Motor neuron (in vitro differentiated cells): ENCODE data around the gene MERTK. TPM values are rescaled to one million over a fixed set of nuclear protein-coding genes. Genes with fewer than 3 reads are reported as not detected.
A peak's percentile ranks its signal among the peaks of the same experiment; 100 is the strongest.

Experiments
- ATAC-seq, 8 experiments: fragments of 200-7000 bp; cut with Tn5 transposase; replicated peaks in 6 of 8; 2 replicates each; pipeline ENCODE4 v1.8.0; 2021; ENCODE audit warnings: mild to moderate bottlenecking in 8 of 8, moderate library complexity in 8 of 8
- H3K27ac ChIP-seq, 2 donors: fragments of 250-450 bp; sonication (Bioruptor Pico); 2 replicates each; pipeline ENCODE4 v1.9.0; 2021; ENCODE audit warnings: antibody characterized with exemption in 2 of 2, mild to moderate bottlenecking in 2 of 2, moderate library complexity in 1 of 2
- H3K4me1 ChIP-seq, 2 donors: fragments of 250-450 bp; sonication (Bioruptor Pico); replicated peaks in 1 of 2; 2 replicates each; pipeline ENCODE4 v1.6.1; 2021; ENCODE audit warnings: antibody characterized with exemption in 2 of 2, mild to moderate bottlenecking in 2 of 2, moderate library complexity in 1 of 2
- H3K4me3 ChIP-seq, 5 donors: fragments of 250-450 bp; sonication (Bioruptor Pico); 2 replicates each; pipeline ENCODE4 v1.9.0; 2021; ENCODE audit warnings: antibody characterized with exemption in 5 of 5, mild to moderate bottlenecking in 5 of 5, moderate library complexity in 4 of 5
- WGBS, 10 experiments: fragments of 450-650 bp; shearing (Covaris generic); methylation state at CpG; one replicate each; pipeline ENCODE4 v1.0.0; 2022; 5-methylcytosine and 5-hydroxymethylcytosine counted together
- in situ Hi-C, 9 experiments: fragments of 400-800 bp; cut with MboI; loops; one replicate each; pipeline ENCODE4 v1.15.0; 2021; ENCODE audit warnings: low sequenced_read_pairs in 9 of 9, low pct_unique_long_range_greater_than_20kb in 2 of 9; ENCODE audit not compliant: unreplicated experiment in 9 of 9
- total RNA-seq, 8 experiments: library from RNA; unstranded; fragments of 300-600 nt; gene quantifications; 2 replicates each; pipeline versions ENCODE4 v1.2.3 to v1.2.4, GENCODE V29; 2022

Gene MERTK
- total RNA-seq, 8 experiments from 2014 or later: 1.8 to 20.3 (median 2.9) TPM

DNA sequence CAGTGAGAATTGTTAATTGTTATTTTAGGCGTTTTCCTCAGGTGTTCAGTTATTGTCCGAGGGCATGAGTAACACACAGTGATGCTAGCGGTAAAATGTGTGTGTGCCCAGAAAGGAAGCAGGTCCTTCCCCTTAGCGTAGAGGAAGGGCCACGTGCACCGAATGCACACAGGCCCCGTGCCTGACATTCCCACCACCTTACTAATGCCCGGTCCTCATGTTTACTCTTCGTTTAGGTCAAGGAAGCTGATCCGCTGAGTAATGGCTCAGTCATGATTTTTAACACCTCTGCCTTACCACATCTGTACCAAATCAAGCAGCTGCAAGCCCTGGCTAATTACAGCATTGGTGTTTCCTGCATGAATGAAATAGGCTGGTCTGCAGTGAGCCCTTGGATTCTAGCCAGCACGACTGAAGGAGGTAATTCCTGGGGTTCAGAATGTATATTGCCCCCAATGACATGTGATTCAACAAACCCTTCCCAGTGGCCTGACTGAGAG, 76.7 kb downstream of the MERTK start:
- ATAC-seq: peak in 2 of 8 experiments; percentile 29 to 31
- H3K4me1 ChIP-seq: no peaks in the 10 kb centered on the region
- no peak overlapping the region for H3K4me3 ChIP-seq
- no peak overlapping the region for H3K27ac ChIP-seq
- 36 to 100% (median 92%) methylated on average over 1 to 11 of the region's 11 CpGs for WGBS, 10 experiments
- in situ Hi-C loops: no loop called here

DNA sequence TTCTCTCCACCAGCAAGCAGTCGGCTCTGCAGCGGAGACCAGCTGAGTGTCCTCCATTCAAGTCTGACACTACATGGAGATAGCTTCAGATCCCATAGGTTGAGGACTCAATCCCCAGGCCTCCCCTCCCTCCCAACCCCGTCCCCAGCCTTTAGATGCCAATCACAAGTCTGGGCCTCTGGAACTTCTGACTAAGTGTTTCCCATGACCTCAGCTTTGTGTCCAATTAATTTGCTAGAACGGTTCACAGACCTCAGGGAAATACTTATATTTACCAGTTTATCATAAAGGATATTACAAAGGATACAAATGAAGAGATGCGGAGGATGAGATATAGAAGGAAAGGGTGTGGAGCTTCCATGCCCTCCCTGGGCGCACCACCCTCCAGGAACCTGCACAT, 77.4 kb downstream of the MERTK start:
- in situ Hi-C loops: no loop called here

DNA sequence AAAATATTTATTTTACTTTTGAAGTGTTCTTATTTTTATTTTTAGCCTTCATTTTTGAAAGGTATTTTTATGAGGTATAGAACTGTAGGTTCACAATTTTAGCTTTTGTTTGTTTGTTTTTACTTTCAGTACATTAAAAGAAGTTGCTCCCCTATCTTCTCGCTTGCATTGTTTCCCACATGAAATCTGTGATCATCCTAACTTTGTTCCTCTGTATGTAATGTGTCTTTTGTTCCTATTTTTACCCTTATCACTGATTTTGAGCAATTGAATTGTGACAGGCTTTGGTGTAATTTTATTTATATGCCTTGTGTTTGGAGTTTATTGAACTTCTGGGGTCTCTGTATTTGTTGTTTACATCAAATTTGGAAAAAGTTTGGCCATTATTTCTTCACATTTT, 78.8 kb downstream of the MERTK start:
- Histone ChIP-seq H3K4me3 (no peak overlapping the region), H3K27ac (no peak overlapping the region), H3K4me1 (no peaks in the 10 kb centered on the region)
- in situ Hi-C loops: no loop called here
- no peak for ATAC-seq
- WGBS, 10 experiments: 44 to 100% (median 91%) methylated on average over 1 of the region's 1 CpG

More for the DNA sequence above, 77.4 kb downstream of the MERTK start:
- H3K4me1 ChIP-seq: no peaks in the 10 kb centered on the region
- H3K4me3 ChIP-seq: no peak overlapping the region
- no peak for ATAC-seq
- no peak overlapping the region for H3K27ac ChIP-seq
- 50 to 100% (median 70%) methylated on average over 2 to 5 of the region's 6 CpGs; no CpG with 5 or more reads in 4 of the 10 experiments for WGBS, 10 experiments

DNA sequence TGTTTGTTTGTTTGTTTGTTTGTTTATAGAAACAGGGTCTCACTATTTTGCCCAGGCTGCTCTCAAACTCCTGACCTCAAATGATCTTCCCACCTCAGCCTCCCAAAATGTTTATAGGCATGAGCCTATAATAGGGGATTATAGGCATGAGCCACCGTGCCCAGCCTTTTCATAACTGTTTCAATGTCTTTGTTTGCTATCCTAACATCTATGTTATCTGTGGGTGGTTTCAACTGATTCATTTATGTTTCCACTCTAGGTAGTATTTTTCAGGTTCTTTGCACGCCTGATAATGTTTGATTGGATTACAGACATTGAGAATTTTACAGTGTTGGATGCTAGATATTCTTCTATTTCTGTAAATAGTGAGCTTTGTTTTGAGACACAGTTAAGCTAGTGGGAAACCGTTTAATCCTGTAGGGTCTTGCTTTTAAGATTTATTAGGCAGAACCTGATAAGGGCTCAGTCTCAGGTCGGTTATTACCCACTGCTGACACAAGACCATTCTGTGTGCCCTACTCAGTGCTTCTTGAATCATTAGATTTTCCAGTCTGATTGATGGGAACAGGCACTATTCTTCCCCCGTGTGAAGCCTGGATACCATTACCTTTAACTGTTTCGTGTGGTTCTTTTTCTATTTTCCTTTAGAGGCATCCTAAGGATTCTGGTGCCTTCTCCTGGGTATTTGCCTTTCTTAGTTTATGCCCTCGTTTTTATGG, 80.2 kb downstream of the MERTK start:
- H3K27ac ChIP-seq: no peak overlapping the region
- ATAC-seq: no peak

DNA sequence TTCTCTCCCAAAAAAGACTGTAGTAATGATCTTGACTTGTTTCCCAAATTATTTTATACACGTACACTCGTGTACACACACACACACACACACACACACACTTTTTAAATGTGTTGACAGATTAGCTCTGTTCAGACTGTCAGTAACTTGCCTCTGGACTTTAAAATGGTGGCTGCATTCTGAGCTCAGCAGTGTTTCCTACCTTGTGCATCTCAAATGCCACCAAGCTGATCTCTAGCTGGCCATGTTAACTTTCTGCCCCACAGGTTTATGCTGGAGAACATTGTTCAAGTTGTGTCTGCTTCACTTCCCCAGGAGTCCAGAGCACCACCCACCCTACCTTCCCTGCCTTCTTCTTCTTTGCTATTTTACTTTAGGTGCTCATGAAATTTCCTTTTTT, 83.3 kb downstream of the MERTK start:
- ATAC-seq: no peak
- WGBS, 10 experiments: 13 to 100% (median 100%) methylated on average over 1 to 2 of the region's 2 CpGs; no CpG with 5 or more reads in 1 of the 10 experiments
- H3K4me1 ChIP-seq: peaks cover 15 to 28% of the 10 kb centered on the region in 2 donors
- no peak overlapping the region for H3K4me3 ChIP-seq
- no peak overlapping the region for H3K27ac ChIP-seq
- in situ Hi-C loops: no loop called here

More for the DNA sequence above, 80.2 kb downstream of the MERTK start:
- no peak overlapping the region for H3K4me3 ChIP-seq
- WGBS, 10 experiments: 20 to 65% (median 58%) methylated on average over 1 to 7 of the region's 7 CpGs
- H3K4me1 ChIP-seq: peaks cover 0 to 2% of the 10 kb centered on the region in 2 donors
- in situ Hi-C loops: no loop called here

DNA sequence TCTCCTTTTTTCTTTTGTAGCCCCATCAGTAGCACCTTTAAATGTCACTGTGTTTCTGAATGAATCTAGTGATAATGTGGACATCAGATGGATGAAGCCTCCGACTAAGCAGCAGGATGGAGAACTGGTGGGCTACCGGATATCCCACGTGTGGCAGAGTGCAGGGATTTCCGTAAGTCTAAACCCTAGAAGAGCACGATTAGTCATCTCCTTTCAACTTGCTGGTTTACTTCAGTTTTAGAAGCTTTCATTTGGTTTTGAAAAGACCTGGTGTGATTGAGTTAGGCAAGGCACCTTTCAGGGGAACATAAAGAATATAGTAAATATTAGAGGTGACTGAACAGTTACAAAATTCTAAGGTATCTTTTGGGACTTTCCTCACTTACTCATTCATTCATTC, 84.4 kb downstream of the MERTK start:
- Histone ChIP-seq H3K4me1 (peaks cover 24 to 30% of the 10 kb centered on the region in 2 donors), H3K4me3 (no peak overlapping the region), H3K27ac (no peak overlapping the region)
- no peak for ATAC-seq
- WGBS, 10 experiments: 37 to 100% (median 82%) methylated on average over 1 to 5 of the region's 5 CpGs; no CpG with 5 or more reads in 4 of the 10 experiments
- in situ Hi-C loops: no loop called here

DNA sequence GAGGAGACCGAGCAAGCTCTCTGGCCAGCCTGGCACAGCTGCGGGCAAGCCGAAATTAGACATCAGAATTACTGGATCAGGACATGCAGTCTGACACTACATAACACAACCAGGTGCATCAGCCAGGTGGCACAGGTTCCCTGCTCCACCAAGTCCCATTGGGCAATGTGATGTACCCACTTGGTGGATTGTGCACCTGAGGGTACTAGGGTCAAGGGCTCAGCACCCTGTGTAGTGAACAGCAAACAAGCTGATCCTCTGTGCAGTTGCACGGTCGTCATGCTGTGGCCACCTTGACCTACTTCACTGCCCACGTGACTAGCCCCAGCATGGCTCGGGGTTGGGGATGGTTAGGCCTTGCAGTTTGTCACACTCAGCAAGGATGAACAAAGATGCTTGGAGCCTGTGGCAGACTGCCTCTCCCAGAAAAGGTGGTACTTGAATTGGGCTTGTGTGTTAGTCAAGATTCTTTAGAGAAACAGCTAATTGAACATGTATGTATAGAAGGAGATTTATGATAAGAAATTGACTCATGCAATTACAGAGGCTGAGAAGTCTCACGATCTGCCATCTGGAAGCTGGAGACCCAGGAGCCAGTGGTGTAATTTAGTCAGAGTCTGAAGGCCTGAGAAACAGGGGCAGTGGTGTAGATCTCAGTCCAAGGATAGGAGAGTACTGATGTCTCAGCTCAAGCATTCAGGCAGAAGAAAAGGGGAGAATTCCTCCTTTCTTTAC, 85.2 kb downstream of the MERTK start:
- in situ Hi-C loops: no loop called here
- no peak overlapping the region for H3K27ac ChIP-seq

DNA sequence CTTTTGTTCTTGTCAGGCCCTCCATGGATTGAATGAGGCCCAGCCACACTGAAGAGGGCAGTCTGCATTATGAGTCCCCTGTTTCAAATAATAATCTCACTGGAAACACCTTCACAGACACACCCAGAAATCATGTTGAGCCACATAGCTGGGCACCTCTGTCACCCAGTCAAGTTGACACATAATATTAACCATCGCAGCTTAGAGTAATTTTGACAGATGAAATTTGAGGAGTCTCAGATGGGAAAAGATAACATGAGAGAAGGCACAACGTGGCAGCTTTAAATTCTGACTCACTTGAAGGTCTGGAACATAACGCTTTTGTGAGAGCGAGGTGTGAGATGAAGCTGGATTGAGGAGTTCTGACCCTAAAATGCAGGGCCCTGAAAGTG, 85.8 kb downstream of the MERTK start:
- WGBS, 10 experiments: 58 to 100% (median 88%) methylated on average over 1 to 4 of the region's 4 CpGs; no CpG with 5 or more reads in 4 of the 10 experiments
- Histone ChIP-seq H3K27ac (no peak overlapping the region), H3K4me3 (no peak overlapping the region), H3K4me1 (peaks cover 24 to 30% of the 10 kb centered on the region in 2 donors)
- ATAC-seq: no peak
- in situ Hi-C loops: no loop called here

More for the DNA sequence above, 85.2 kb downstream of the MERTK start:
- ATAC-seq: peak in 1 of 8 experiments; percentile 23
- no peak overlapping the region for H3K4me3 ChIP-seq
- 29 to 90% (median 58%) methylated on average over 1 to 4 of the region's 8 CpGs; no CpG with 5 or more reads in 2 of the 10 experiments for WGBS, 10 experiments
- H3K4me1 ChIP-seq: peaks cover 24 to 30% of the 10 kb centered on the region in 2 donors

DNA sequence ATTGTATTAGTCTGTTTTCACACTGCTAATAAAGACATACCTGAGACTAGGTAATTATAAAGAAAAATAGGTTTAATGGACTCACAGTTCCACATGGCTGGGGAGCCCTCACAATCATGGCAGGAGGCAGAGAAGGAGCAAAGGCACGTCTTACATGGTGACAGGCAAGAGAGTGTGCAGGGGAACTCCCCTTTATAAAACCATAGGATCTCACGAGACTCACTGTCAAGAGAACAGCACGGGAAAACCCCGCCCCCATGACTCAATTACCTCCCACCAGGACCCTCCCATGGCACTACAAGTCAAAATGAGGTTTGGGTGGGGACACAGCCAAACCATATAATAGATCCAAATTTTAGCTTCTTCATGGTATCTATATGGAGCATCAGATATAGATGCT, 87.1 kb downstream of the MERTK start:
- peak overlapping the region in 1 of 2 donors; percentile 61 for H3K27ac ChIP-seq
- peaks cover 24 to 30% of the 10 kb centered on the region in 2 donors for H3K4me1 ChIP-seq
- WGBS, 10 experiments: 20 to 70% (median 51%) methylated on average over 1 to 4 of the region's 4 CpGs; no CpG with 5 or more reads in 4 of the 10 experiments
- no peak for ATAC-seq
- in situ Hi-C loops: no loop called here
- no peak overlapping the region for H3K4me3 ChIP-seq

DNA sequence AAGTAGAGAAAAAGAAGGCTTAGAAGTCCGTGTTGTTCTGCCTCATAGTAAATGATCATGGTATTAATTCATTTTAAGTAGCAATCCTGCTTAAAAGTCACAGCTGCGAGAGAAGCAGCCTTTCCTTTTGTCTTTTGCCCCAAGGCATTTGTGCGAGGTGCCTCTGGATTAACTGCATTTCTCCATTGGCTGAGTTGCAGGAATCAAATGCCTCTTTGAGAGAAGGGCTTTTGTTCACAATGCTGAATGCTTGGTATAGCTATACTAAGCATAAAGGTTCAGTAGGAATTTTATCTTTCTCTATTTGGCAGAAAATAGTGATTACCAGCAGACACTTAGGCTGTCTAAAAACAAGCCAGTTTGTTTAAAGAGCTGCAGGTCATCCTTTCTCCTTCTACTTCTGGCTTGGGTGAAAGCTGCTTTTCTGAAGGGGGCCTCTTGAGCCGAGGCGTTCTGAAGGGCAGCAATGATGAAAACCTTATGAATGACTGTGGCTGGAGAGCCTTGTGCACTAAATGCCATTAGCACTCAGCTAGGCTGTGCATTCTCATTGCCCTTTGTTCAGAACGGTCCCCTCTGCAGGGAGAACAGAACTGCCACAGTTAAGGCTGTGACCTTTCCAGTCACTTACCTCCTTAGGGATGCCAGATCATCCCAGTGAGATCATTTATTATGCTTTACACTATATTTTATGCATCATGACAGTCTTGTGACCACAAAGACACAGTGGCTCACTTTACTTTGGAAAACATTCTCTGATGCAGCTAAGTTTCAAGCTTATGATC, 87.9 kb downstream of the MERTK start:
- ATAC-seq: peak; percentile 33 to 99 (median 96)
- in situ Hi-C loops: no loop called here

DNA sequence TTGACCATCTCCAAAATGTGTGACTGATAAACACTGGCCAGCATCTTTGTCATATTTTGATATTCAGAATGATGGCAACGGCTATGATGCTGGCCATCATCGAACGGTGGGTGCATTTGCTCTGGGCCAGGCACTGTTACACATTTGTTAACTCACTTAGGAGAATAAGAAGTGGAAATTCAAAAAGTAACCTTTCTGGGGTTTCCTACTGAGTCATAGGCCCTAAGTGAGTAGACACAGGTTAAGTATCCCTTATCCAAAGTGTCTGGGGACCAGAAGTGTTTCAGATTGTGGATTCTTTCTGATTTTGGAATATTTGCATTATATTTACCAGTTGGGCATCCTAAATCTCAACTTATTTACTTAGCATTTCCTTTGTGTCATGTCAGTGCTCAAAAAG, 92.0 kb downstream of the MERTK start:
- no peak for ATAC-seq
- in situ Hi-C loops: no loop called here
- 74 to 100% (median 88%) methylated on average over 1 to 3 of the region's 3 CpGs; no CpG with 5 or more reads in 2 of the 10 experiments for WGBS, 10 experiments
- H3K4me1 ChIP-seq: peaks cover 13 to 20% of the 10 kb centered on the region in 2 donors
- H3K27ac ChIP-seq: no peak overlapping the region
- no peak overlapping the region for H3K4me3 ChIP-seq

More for the DNA sequence above, 87.9 kb downstream of the MERTK start:
- Histone ChIP-seq H3K4me1 (peaks cover 24 to 30% of the 10 kb centered on the region in 2 donors), H3K27ac (peak overlapping the region; percentile 13 to 61), H3K4me3 (no peak overlapping the region)
- 0 to 49% (median 10%) methylated on average over 1 to 6 of the region's 6 CpGs for WGBS, 10 experiments

DNA sequence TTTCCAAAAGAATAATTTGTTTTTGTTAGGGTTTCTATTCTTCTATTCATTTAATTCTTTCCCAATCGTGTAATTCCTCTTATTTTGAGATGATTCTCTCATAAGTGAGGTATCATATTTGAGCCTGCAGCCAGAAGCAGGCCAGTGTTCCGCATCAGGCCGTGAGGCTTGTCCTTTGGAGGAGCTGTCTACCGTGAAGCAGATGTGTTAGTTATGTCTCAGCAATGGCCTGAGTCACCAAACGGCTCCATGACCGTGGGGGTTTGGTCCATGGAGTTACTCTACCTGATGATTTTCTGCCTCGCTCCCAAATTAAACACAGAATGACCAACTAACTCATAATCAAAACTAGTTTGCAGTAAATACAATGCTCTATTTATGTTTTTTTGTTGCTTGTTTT, 92.4 kb downstream of the MERTK start:
- peaks cover 8 to 15% of the 10 kb centered on the region in 2 donors for H3K4me1 ChIP-seq
- ATAC-seq: no peak
- no peak overlapping the region for H3K4me3 ChIP-seq
- no peak overlapping the region for H3K27ac ChIP-seq
- 0 to 100% (median 95%) methylated on average over 1 to 7 of the region's 7 CpGs; no CpG with 5 or more reads in 1 of the 10 experiments for WGBS, 10 experiments
- in situ Hi-C loops: no loop called here
